H1 (cell line): Measurements from ENCODE around the gene SCARB2. TPM values are rescaled to one million over a fixed set of nuclear protein-coding genes. Genes with fewer than 3 reads are reported as not detected.

Source experiments
- CTCF ChIA-PET: fragments of 300-600 bp; sonication (Branson Sonifier 250); formaldehyde crosslinking; loops from one replicate; lab custom pipeline; 2021; ENCODE audit not compliant: partially characterized antibody; lab: Charles Lee
- POLR2A ChIA-PET: fragments of 300-600 bp; sonication (Branson Sonifier 250); formaldehyde crosslinking; loops from one replicate; lab custom pipeline; 2021; ENCODE audit warnings: inconsistent platforms; ENCODE audit not compliant: partially characterized antibody; lab: Charles Lee
- DNase-seq, 2 experiments: peaks; one replicate each; pipeline versions ENCODE4 v3.0.0 to v3.0.0-alpha.2; 2010 to 2022; ENCODE audit warnings: low spot score in 2 of 2, low read depth in 1 of 2, mixed read lengths in 1 of 2
- FAIRE-seq: peaks from 2 replicates; lab custom pipeline; 2011; peaks lifted over from hg19 to GRCh38; lab: Jason Lieb, UNC
- H2AFZ ChIP-seq: 2 replicates; pipeline ENCODE4 v1.8.1; 2012; ENCODE audit warnings: low read length, inconsistent platforms
- H2AK5ac ChIP-seq: 2 replicates; pipeline ENCODE4 v1.6.1; 2013; ENCODE audit warnings: low read depth, low read length
- H2BK120ac ChIP-seq: replicated peaks from 2 replicates; pipeline ENCODE3; 2013; ENCODE audit warnings: low read depth, low read length, inconsistent platforms
- H2BK12ac ChIP-seq: 2 replicates; pipeline ENCODE4 v1.6.1; 2013; ENCODE audit warnings: low read depth, low read length
- H2BK15ac ChIP-seq: 2 replicates; pipeline ENCODE4 v1.6.1; 2013; ENCODE audit warnings: low read length
- H2BK20ac ChIP-seq: 2 replicates; pipeline ENCODE4 v1.6.1; 2013; ENCODE audit warnings: low read length
- H2BK5ac ChIP-seq: 2 replicates; pipeline ENCODE4 v1.6.1; 2013; ENCODE audit warnings: low read depth, low read length
- H3K14ac ChIP-seq: 2 replicates; pipeline ENCODE4 v1.6.1; 2013; ENCODE audit warnings: inconsistent platforms; ENCODE audit not compliant: insufficient read length
- H3K18ac ChIP-seq: 2 replicates; pipeline ENCODE4 v1.6.1; 2013; ENCODE audit warnings: low read length; ENCODE audit errors: extremely low read depth
- H3K23ac ChIP-seq: 2 replicates; pipeline ENCODE4 v1.6.1; 2013; ENCODE audit warnings: inconsistent platforms; ENCODE audit not compliant: insufficient read length
- H3K23me2 ChIP-seq: 2 replicates; pipeline ENCODE4 v1.6.1; 2013; ENCODE audit warnings: low read depth, low read length
- H3K27ac ChIP-seq: 2 replicates; pipeline ENCODE4 v1.6.1; 2011; ENCODE audit warnings: low read depth, low read length, inconsistent platforms
- H3K27me3 ChIP-seq, 4 experiments: replicated peaks in 1 of 4; 1 replicate in 1 of 4; 2 replicates in 3 of 4; pipeline versions ENCODE4 v1.6.1 to v1.8.1; 2011 to 2013; ENCODE audit warnings: low read length in 3 of 4, mild to moderate bottlenecking in 3 of 4, inconsistent platforms in 2 of 4, mixed read lengths in 2 of 4, moderate library complexity in 1 of 4; ENCODE audit not compliant: control insufficient read depth in 3 of 4, insufficient read depth in 3 of 4; ENCODE audit errors: extremely low read depth in 1 of 4
- H3K36me3 ChIP-seq, 4 experiments: 2 replicates each; pipeline versions ENCODE4 v1.6.1 to v1.8.1; 2011 to 2013; ENCODE audit warnings: mild to moderate bottlenecking in 4 of 4, low read length in 3 of 4, moderate library complexity in 2 of 4, control low read depth in 1 of 4, inconsistent platforms in 1 of 4; ENCODE audit not compliant: insufficient read depth in 4 of 4, control insufficient read depth in 2 of 4
- H3K4ac ChIP-seq: replicated peaks from 2 replicates; pipeline ENCODE3; 2013; ENCODE audit warnings: low read length, low read depth, mixed read lengths, inconsistent platforms; ENCODE audit not compliant: insufficient read length
- H3K4me1 ChIP-seq, 4 experiments: replicated peaks in 1 of 4; 1 replicate in 1 of 4; 2 replicates in 3 of 4; pipeline versions ENCODE4 v1.6.1 to v1.8.1; 2011 to 2013; ENCODE audit warnings: low read length in 3 of 4, inconsistent platforms in 2 of 4, mixed read lengths in 1 of 4; ENCODE audit not compliant: insufficient read depth in 4 of 4, control insufficient read depth in 3 of 4
- H3K4me2 ChIP-seq, 2 experiments: 2 replicates each; pipeline versions ENCODE4 v1.6.1 to v1.8.1; 2011 to 2013; ENCODE audit warnings: low read depth in 2 of 2, low read length in 2 of 2, control low read depth in 1 of 2, inconsistent platforms in 1 of 2, mild to moderate bottlenecking in 1 of 2; ENCODE audit not compliant: insufficient read depth in 1 of 2
- H3K4me3 ChIP-seq, 4 experiments: fragments of 200-600, 300-600 bp in 1 of 4; sonication (generic), shearing (Covaris generic), sonication (Bioruptor Twin) in 1 of 4; 2 replicates each; pipeline versions ENCODE4 v1.5.1 to v1.8.1; 2011 to 2016; ENCODE audit warnings: low read length in 4 of 4, low read depth in 3 of 4, control low read depth in 2 of 4, inconsistent platforms in 2 of 4, mild to moderate bottlenecking in 2 of 4, mixed read lengths in 1 of 4, moderate library complexity in 1 of 4; ENCODE audit not compliant: insufficient read depth in 2 of 4; ENCODE audit errors: extremely low read depth in 1 of 4
- H3K56ac ChIP-seq: replicated peaks from 2 replicates; pipeline ENCODE3; 2013; ENCODE audit warnings: low read depth, mild to moderate bottlenecking, mixed read lengths, low read length, inconsistent platforms; ENCODE audit not compliant: insufficient read length
- H3K79me1 ChIP-seq: 2 replicates; pipeline ENCODE4 v1.6.1; 2013; ENCODE audit warnings: low read depth, low read length, control low read depth
- H3K79me2 ChIP-seq, 2 experiments: 2 replicates each; pipeline versions ENCODE4 v1.6.1 to v1.8.1; 2012 to 2013; ENCODE audit warnings: low read length in 2 of 2, mild to moderate bottlenecking in 2 of 2, inconsistent platforms in 1 of 2; ENCODE audit not compliant: insufficient read depth in 2 of 2, control insufficient read depth in 1 of 2
- H3K9ac ChIP-seq, 4 experiments: replicated peaks in 1 of 4; 1 replicate in 1 of 4; 2 replicates in 3 of 4; pipeline versions ENCODE4 v1.6.1 to v1.8.1; 2011 to 2013; ENCODE audit warnings: low read depth in 3 of 4, low read length in 3 of 4, control low read depth in 2 of 4, mild to moderate bottlenecking in 2 of 4, moderate library complexity in 2 of 4, inconsistent platforms in 1 of 4; ENCODE audit errors: extremely low read depth in 1 of 4
- H3K9me3 ChIP-seq, 2 experiments: 2 replicates each; pipeline versions ENCODE4 v1.6.1 to v1.8.1; 2012 to 2013; ENCODE audit warnings: mild to moderate bottlenecking in 2 of 2, moderate library complexity in 2 of 2, control low read depth in 1 of 2, inconsistent platforms in 1 of 2, low read depth in 1 of 2, low read length in 1 of 2, mixed read lengths in 1 of 2; ENCODE audit not compliant: insufficient read depth in 2 of 2
- H4K20me1 ChIP-seq, 2 experiments: replicated peaks in 1 of 2; 2 replicates each; pipeline versions ENCODE3 to v1.8.1; 2011 to 2013; ENCODE audit warnings: inconsistent platforms in 2 of 2, low read length in 2 of 2, mild to moderate bottlenecking in 1 of 2; ENCODE audit not compliant: insufficient read depth in 2 of 2, control insufficient read depth in 1 of 2
- H4K5ac ChIP-seq: 2 replicates; pipeline ENCODE4 v1.6.1; 2013; ENCODE audit warnings: low read length, low read depth, mixed read lengths, inconsistent platforms; ENCODE audit not compliant: insufficient read length
- H4K8ac ChIP-seq: 2 replicates; pipeline ENCODE4 v1.8.0; 2013; ENCODE audit warnings: mild to moderate bottlenecking, moderate library complexity, low read length, inconsistent platforms; ENCODE audit not compliant: insufficient read depth; ENCODE audit errors: extremely low read depth
- H4K91ac ChIP-seq: replicated peaks from 2 replicates; pipeline ENCODE3; 2013; ENCODE audit warnings: low read length, mixed read lengths, inconsistent platforms; ENCODE audit not compliant: insufficient read length
- CBX5 ChIP-seq: fragments of 300-800, 300-1000 bp; sonication (generic); IDR thresholded peaks from 2 replicates; pipeline ENCODE4 v1.7.1; 2016; ENCODE audit warnings: antibody characterized with exemption, low read length, low read depth
- CEBPB ChIP-seq: IDR thresholded peaks from 2 replicates; pipeline ENCODE4 v1.6.1; 2012; ENCODE audit warnings: low read depth, low read length
- JUN ChIP-seq: IDR thresholded peaks from 2 replicates; pipeline ENCODE4 v1.6.1; 2011; ENCODE audit warnings: low read depth, mild to moderate bottlenecking, improper control_type of control experiment, low read length
- JUND ChIP-seq: IDR thresholded peaks from 2 replicates; pipeline ENCODE4 v1.6.1; 2011; ENCODE audit warnings: mild to moderate bottlenecking, improper control_type of control experiment, low read length
- KDM1A ChIP-seq: fragments of 200-600, 300-600 bp; sonication (generic); IDR thresholded peaks from 2 replicates; pipeline ENCODE4 v1.7.1; 2016; ENCODE audit warnings: mild to moderate bottlenecking, low read length, borderline replicate concordance
- KDM5A ChIP-seq: fragments of 200-600 bp; IDR thresholded peaks from 2 replicates; pipeline ENCODE4 v1.7.1; 2012; ENCODE audit warnings: mild to moderate bottlenecking, low read length, inconsistent platforms, mixed read lengths
- MAFK ChIP-seq: IDR thresholded peaks from 2 replicates; pipeline ENCODE4 v1.6.1; 2012; ENCODE audit warnings: low read depth, mild to moderate bottlenecking, improper control_type of control experiment, low read length
- RAD21 ChIP-seq, 2 experiments: IDR thresholded peaks in 1 of 2; conservative IDR thresholded peaks in 1 of 2; 2 replicates each; pipeline ENCODE4 v1.6.1; 2011; ENCODE audit warnings: low read depth in 2 of 2, low read length in 2 of 2, improper control_type of control experiment in 1 of 2, inconsistent platforms in 1 of 2, mild to moderate bottlenecking in 1 of 2, moderate library complexity in 1 of 2
- RNF2 ChIP-seq: fragments of 200-900, 300-1000 bp; sonication (generic); IDR thresholded peaks from 2 replicates; pipeline ENCODE4 v1.7.1; 2016; ENCODE audit warnings: borderline replicate concordance, low read depth, mild to moderate bottlenecking, antibody characterized with exemption, low read length; ENCODE audit not compliant: poor library complexity, severe bottlenecking; ENCODE audit errors: missing control alignments
- SIRT6 ChIP-seq: IDR thresholded peaks from one replicate; pipeline ENCODE4 v1.7.1; 2012; ENCODE audit warnings: low read length, inconsistent platforms
- SP4 ChIP-seq: IDR thresholded peaks from 2 replicates; pipeline ENCODE4 v1.6.1; 2012; ENCODE audit warnings: low read length, inconsistent platforms
- TAF7 ChIP-seq: optimal IDR thresholded peaks from 2 replicates; pipeline ENCODE3; 2011; ENCODE audit warnings: low read depth, mild to moderate bottlenecking, inconsistent platforms, low read length, moderate library complexity, borderline replicate concordance
- whole genome bisulfite sequencing, 2 experiments: shearing (Covaris generic) in 1 of 2; methylation state at CpG; one replicate each; pipeline versions ENCODE4 v1.1.6 to v1.1.7; 2013 to 2015; ENCODE audit warnings: low lambda C conversion rate in 2 of 2, mixed read lengths in 2 of 2, inconsistent platforms in 1 of 2, low coverage in 1 of 2, missing lambda C conversion rate in 1 of 2; ENCODE audit not compliant: insufficient replicate concordance in 2 of 2, insufficient coverage in 1 of 2, insufficient read length in 1 of 2; ENCODE audit errors: extremely low coverage in 1 of 2, missing lambda C conversion rate in 1 of 2; 5-methylcytosine and 5-hydroxymethylcytosine counted together
- polyA plus RNA-seq, 7 experiments: library from polyadenylated mRNA; depleted of rRNA in 3 of 7; stranded (reverse) in 5 of 7; unstranded in 2 of 7; fragments of >200 nt in 5 of 7; fragments of 200-250 nt in 2 of 7; gene quantifications; 1 replicate in 5 of 7; 2 replicates in 1 of 7; 4 replicates in 1 of 7; pipeline versions ENCODE4 v1.2.1 to v1.2.3, GENCODE V29; 2011 to 2013; ENCODE audit warnings: missing spikeins in 2 of 7, mixed read lengths in 2 of 7
- total RNA-seq: library from RNA; stranded (reverse); fragmentation: NEBNext Ultra II Directional; extraction: Animal tissue kit (Norgen Biotek cat#: 25700); gene quantifications from 2 replicates; pipeline ENCODE4 v1.2.1, GENCODE V29; 2021
- TF ChIP-seq, protein P1 (sequence below): IDR thresholded peaks from 2 replicates; pipeline ENCODE4 v1.6.1; 2011; ENCODE audit warnings: low read length, improper control_type of control experiment

The SCARB2 gene
- total and polyA plus RNA-seq, 2 of the 8 experiments (the other 6 are each of a cell fraction or from before 2014, with no cell fraction given): 18.5 to 35.7 TPM

GRCh38 chr4:76174216-76174615 lies 39.4 kb downstream of the SCARB2 start:
- no peak overlapping the region for H2BK12ac ChIP-seq
- no peak overlapping the region for H2BK20ac ChIP-seq
- DNase-seq (no peak), FAIRE-seq (no peak)
- WGBS, 2 experiments: 86% methylated on average over 6 of the region's 6 CpGs; no CpG with 5 or more reads in 1 of the 2 experiments
- H2AK5ac ChIP-seq: no peak overlapping the region
- ChIA-PET CTCF (interaction anchor here (0.6 kb wide), 1 partner anchor 209 kb away, joined by 3 read pairs; no protein-coding TSS in a partner anchor), POLR2A (interaction anchor here (0.8 kb wide), 1 partner anchor 11 kb away, joined by 4 read pairs; no protein-coding TSS in a partner anchor)
- H3K79me1 ChIP-seq: no peaks in the 10 kb centered on the region
- H3K23ac ChIP-seq: no peak overlapping the region
- no peak overlapping the region for H2AFZ ChIP-seq
- H2BK5ac ChIP-seq: no peak overlapping the region
- H3K14ac ChIP-seq: no peak overlapping the region
- no peak overlapping the region for H3K4me2 ChIP-seq
- H4K91ac ChIP-seq: no peak overlapping the region
- H3K56ac ChIP-seq: no peak overlapping the region
- H3K27ac ChIP-seq: no peak overlapping the region
- no peak overlapping the region for H4K5ac ChIP-seq
- H3K4me3 ChIP-seq: no peak overlapping the region
- no peaks in the 10 kb centered on the region for H3K4me1 ChIP-seq
- H2BK120ac ChIP-seq: no peak overlapping the region
- H3K9me3 ChIP-seq: no peaks in the 10 kb centered on the region
- H4K20me1 ChIP-seq: no peaks in the 10 kb centered on the region
- no peaks in the 10 kb centered on the region for H3K27me3 ChIP-seq
- H4K8ac ChIP-seq: no peak overlapping the region
- peaks cover 0 to 12% (median 5%) of the 10 kb centered on the region in 4 experiments; a peak in 3 of 8 replicates for H3K36me3 ChIP-seq
- H3K4ac ChIP-seq: no peak overlapping the region
- H3K18ac ChIP-seq: no peak overlapping the region
- no peaks in the 10 kb centered on the region for H3K23me2 ChIP-seq
- H3K9ac ChIP-seq: no peak overlapping the region
- no peak overlapping the region for H2BK15ac ChIP-seq
- no peaks in the 10 kb centered on the region for H3K79me2 ChIP-seq
- TF ChIP-seq, protein P1, sequence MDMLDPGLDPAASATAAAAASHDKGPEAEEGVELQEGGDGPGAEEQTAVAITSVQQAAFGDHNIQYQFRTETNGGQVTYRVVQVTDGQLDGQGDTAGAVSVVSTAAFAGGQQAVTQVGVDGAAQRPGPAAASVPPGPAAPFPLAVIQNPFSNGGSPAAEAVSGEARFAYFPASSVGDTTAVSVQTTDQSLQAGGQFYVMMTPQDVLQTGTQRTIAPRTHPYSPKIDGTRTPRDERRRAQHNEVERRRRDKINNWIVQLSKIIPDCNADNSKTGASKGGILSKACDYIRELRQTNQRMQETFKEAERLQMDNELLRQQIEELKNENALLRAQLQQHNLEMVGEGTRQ: no peak
- TF ChIP-seq RAD21 (IDR thresholded peaks at IDR 0.05 in 1 of 2, conservative IDR thresholded peaks at IDR 0.05 in 1 of 2; ENCODE audit: low read depth in 2 of 2, low read length in 2 of 2) (no peak), KDM1A (no peak), JUND (no peak), TAF7 (no peak), SP4 (no peak), JUN (no peak), KDM5A (no peak), RNF2 (no peak), SIRT6 (no peak), MAFK (no peak), CEBPB (no peak), CBX5 (no peak)
